Vagina (tissue), 2 donors: ENCODE data around the gene POLK. TPM values are rescaled to one million over a fixed set of nuclear protein-coding genes. Genes with fewer than 3 reads are reported as not detected.

Source experiments
- DNase-seq, 2 donors: peaks; one replicate each; pipeline ENCODE4 v3.0.0-alpha.2; 2017; ENCODE audit errors: extremely low spot score in 2 of 2
- H3K27ac ChIP-seq: fragments of 200-600 bp; sonication (generic); one replicate; pipeline ENCODE4 v1.5.1; 2019
- H3K27me3 ChIP-seq: fragments of 200-600 bp; sonication (generic); one replicate; pipeline ENCODE4 v1.5.1; 2019
- H3K36me3 ChIP-seq, 2 donors: fragments of 200-600 bp; sonication (generic); one replicate each; pipeline ENCODE4 v1.5.1; 2017 to 2019
- H3K4me1 ChIP-seq: fragments of 200-600 bp; sonication (generic); one replicate; pipeline ENCODE4 v1.5.1; 2019
- H3K4me3 ChIP-seq, 2 donors: fragments of 200-600 bp; sonication (generic); 1 replicate in 1 of 2; 2 replicates in 1 of 2; pipeline ENCODE4 v1.5.1; 2016 to 2019
- H3K9me3 ChIP-seq: fragments of 200-600 bp; sonication (generic); one replicate; pipeline ENCODE4 v1.5.1; 2019
- CTCF ChIP-seq, 3 experiments: fragments of 450-650 bp in 2 of 3; fragments of 200-600 bp in 1 of 3; sonication (generic) in 1 of 3; IDR thresholded peaks; one replicate each; pipeline ENCODE4 v1.5.1; 2017 to 2019; ENCODE audit warnings: antibody characterized with exemption in 3 of 3, mild to moderate bottlenecking in 2 of 3, moderate library complexity in 2 of 3
- POLR2A ChIP-seq, 2 donors: fragments of 450-650 bp; IDR thresholded peaks; one replicate each; pipeline ENCODE4 v1.6.1; 2017; ENCODE audit warnings: antibody characterized with exemption in 2 of 2, mild to moderate bottlenecking in 2 of 2, moderate library complexity in 2 of 2
- POLR2AphosphoS5 ChIP-seq, 2 donors: sonication (generic); formaldehyde crosslinking; IDR thresholded peaks; one replicate each; pipeline ENCODE4 v1.9.0; 2017; ENCODE audit warnings: antibody characterized with exemption in 2 of 2, mild to moderate bottlenecking in 2 of 2, low read depth in 1 of 2; ENCODE audit not compliant: insufficient read depth in 1 of 2
- intact Hi-C: fragments of 100-400 bp; cut with DNase I; formaldehyde crosslinking; loops from one replicate; pipeline ENCODE4 v1.15.1; 2023
- total RNA-seq: library from RNA; depleted of rRNA; stranded (reverse); fragments of >200 nt; gene quantifications from one replicate; pipeline ENCODE4 v1.2.3, GENCODE V29; 2016

POLK gene
- total RNA-seq, 1 donor from 2014 or later, result 31.4 TPM

- H3K4me1 ChIP-seq, result no peaks in the 10 kb centered on the region
- H3K4me3 ChIP-seq, result no peak overlapping the region
- H3K27ac ChIP-seq, result no peak overlapping the region
- no peaks in the 10 kb centered on the region for H3K9me3 ChIP-seq
- no peaks in the 10 kb centered on the region for H3K27me3 ChIP-seq
- H3K36me3 ChIP-seq, result peaks cover 0 to 7% of the 10 kb centered on the region in 2 donors
- no peak for DNase-seq
- intact Hi-C loops, result no loop called here
- TF ChIP-seq POLR2AphosphoS5 (IDR thresholded peaks at IDR 0.05; ENCODE audit: insufficient read depth in 1 of 2, low read depth in 1 of 2), result no peak
- TF ChIP-seq CTCF (IDR thresholded peaks at IDR 0.05), result no peak
- TF ChIP-seq POLR2A (IDR thresholded peaks at IDR 0.05), result no peak
Observed at GRCh38 chr5:75550597-75550996, 38.9 kb downstream of the POLK start.

DNA sequence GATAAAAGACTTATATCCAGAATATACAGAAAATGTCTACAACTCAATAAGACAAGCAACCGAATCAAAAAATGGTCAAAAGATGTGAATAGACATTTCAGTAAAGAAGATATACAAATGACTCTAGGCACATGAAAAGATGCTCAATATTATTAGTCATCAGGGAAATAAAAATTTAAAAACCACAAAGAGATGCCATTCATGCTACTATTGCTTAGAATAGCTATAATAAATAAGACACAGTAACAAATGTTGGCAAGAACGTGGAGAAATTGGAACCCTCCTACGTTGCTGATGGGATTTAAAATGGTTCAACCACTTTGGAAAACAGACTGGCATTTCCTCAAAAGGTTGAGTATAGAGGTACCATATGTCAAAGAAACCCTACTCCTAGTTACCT, 39.8 kb downstream of the POLK start:
- no peak for DNase-seq
- TF ChIP-seq CTCF (IDR thresholded peaks at IDR 0.05) (no peak), POLR2A (IDR thresholded peaks at IDR 0.05) (no peak), POLR2AphosphoS5 (IDR thresholded peaks at IDR 0.05; ENCODE audit: insufficient read depth in 1 of 2, low read depth in 1 of 2) (no peak)
- H3K36me3 ChIP-seq, result peaks cover 0 to 7% of the 10 kb centered on the region in 2 donors
- H3K27me3 ChIP-seq, result no peaks in the 10 kb centered on the region
- no peak overlapping the region for H3K27ac ChIP-seq
- no peaks in the 10 kb centered on the region for H3K4me1 ChIP-seq
- H3K9me3 ChIP-seq, result no peaks in the 10 kb centered on the region
- H3K4me3 ChIP-seq, result no peak overlapping the region
- intact Hi-C loops, result no loop called here

- no peak for DNase-seq
- H3K4me3 ChIP-seq, result no peak overlapping the region
- intact Hi-C loops, result no loop called here
- peaks cover 0 to 16% of the 10 kb centered on the region in 2 donors for H3K36me3 ChIP-seq
- H3K27me3 ChIP-seq, result no peaks in the 10 kb centered on the region
- TF ChIP-seq CTCF (IDR thresholded peaks at IDR 0.05), result no peak
- no peak for TF ChIP-seq POLR2AphosphoS5 (IDR thresholded peaks at IDR 0.05; ENCODE audit: insufficient read depth in 1 of 2, low read depth in 1 of 2)
- TF ChIP-seq POLR2A (IDR thresholded peaks at IDR 0.05), result no peak
- no peaks in the 10 kb centered on the region for H3K4me1 ChIP-seq
- H3K9me3 ChIP-seq, result no peaks in the 10 kb centered on the region
- no peak overlapping the region for H3K27ac ChIP-seq
Observed at GRCh38 chr5:75552764-75553163, 41.1 kb downstream of the POLK start.

- no peak for TF ChIP-seq POLR2A (IDR thresholded peaks at IDR 0.05)
- TF ChIP-seq POLR2AphosphoS5 (IDR thresholded peaks at IDR 0.05; ENCODE audit: insufficient read depth in 1 of 2, low read depth in 1 of 2), result no peak
- TF ChIP-seq CTCF (IDR thresholded peaks at IDR 0.05), result no peak
Observed at GRCh38 chr5:75553358-75553757, 41.7 kb downstream of the POLK start.

GRCh38 chr5:75558221-75558620, 46.5 kb downstream of the POLK start:
- TF ChIP-seq CTCF (IDR thresholded peaks at IDR 0.05) (no peak), POLR2A (IDR thresholded peaks at IDR 0.05) (no peak), POLR2AphosphoS5 (IDR thresholded peaks at IDR 0.05; ENCODE audit: insufficient read depth in 1 of 2, low read depth in 1 of 2) (no peak)
- no peak for DNase-seq
- intact Hi-C loops, result no loop called here
- Histone ChIP-seq H3K27me3 (no peaks in the 10 kb centered on the region), H3K4me3 (no peak overlapping the region), H3K36me3 (peaks cover 0 to 10% of the 10 kb centered on the region in 2 donors), H3K4me1 (peaks cover 7% of the 10 kb centered on the region), H3K9me3 (no peaks in the 10 kb centered on the region), H3K27ac (no peak overlapping the region)

More at GRCh38 chr5:75553358-75553757, 41.7 kb downstream of the POLK start:
- Histone ChIP-seq H3K4me1 (no peaks in the 10 kb centered on the region), H3K27ac (no peak overlapping the region), H3K27me3 (no peaks in the 10 kb centered on the region), H3K4me3 (no peak overlapping the region), H3K36me3 (peaks cover 0 to 17% of the 10 kb centered on the region in 2 donors), H3K9me3 (no peaks in the 10 kb centered on the region)
- DNase-seq, result no peak
- intact Hi-C loops, result no loop called here
